HFFc6 (cell line): ENCODE results near the gene MYADML2. TPM values are rescaled to one million over a fixed set of nuclear protein-coding genes. Genes with fewer than 3 reads are reported as not detected.

Experiments
- DNase-seq: peaks from one replicate; pipeline ENCODE4 v3.0.0-alpha.2; 2018
- H3K27ac Mint-ChIP-seq: 2 replicates; pipeline ENCODE4 v1.8.0; 2020; ENCODE audit warnings: mild to moderate bottlenecking, mixed read lengths
- H3K27me3 Mint-ChIP-seq: 2 replicates; pipeline ENCODE4 v1.8.0; 2021; ENCODE audit warnings: mild to moderate bottlenecking, moderate library complexity, mixed read lengths; ENCODE audit not compliant: insufficient read depth
- H3K36me3 Mint-ChIP-seq: 2 replicates; pipeline ENCODE4 v1.8.0; 2021; ENCODE audit warnings: low read depth, mixed read lengths
- H3K4me1 Mint-ChIP-seq: 2 replicates; pipeline ENCODE4 v1.8.0; 2020; ENCODE audit warnings: low read depth, mixed read lengths
- H3K4me3 Mint-ChIP-seq: 2 replicates; pipeline ENCODE4 v1.8.0; 2020; ENCODE audit warnings: mild to moderate bottlenecking, moderate library complexity, mixed read lengths
- H3K9me3 Mint-ChIP-seq: 2 replicates; pipeline ENCODE4 v1.8.0; 2020; ENCODE audit warnings: mild to moderate bottlenecking, mixed read lengths
- total RNA-seq, 6 experiments: library from RNA; stranded (reverse); fragmentation: NEBNext Ultra II Directional; extraction: Animal tissue kit (Norgen Biotek cat#: 25700); gene quantifications; 2 replicates in 1 of 6; 3 replicates in 5 of 6; pipeline ENCODE4 v1.2.3, GENCODE V29; 2021
- TF ChIP-seq, protein P1 (sequence below): fragments of 200-600 bp; sonication (generic); IDR thresholded peaks from 2 replicates; pipeline ENCODE4 v1.5.0; 2021; ENCODE audit warnings: antibody characterized with exemption, mild to moderate bottlenecking

MYADML2 gene
- total RNA-seq, 6 experiments from 2014 or later, result not detected

DNA sequence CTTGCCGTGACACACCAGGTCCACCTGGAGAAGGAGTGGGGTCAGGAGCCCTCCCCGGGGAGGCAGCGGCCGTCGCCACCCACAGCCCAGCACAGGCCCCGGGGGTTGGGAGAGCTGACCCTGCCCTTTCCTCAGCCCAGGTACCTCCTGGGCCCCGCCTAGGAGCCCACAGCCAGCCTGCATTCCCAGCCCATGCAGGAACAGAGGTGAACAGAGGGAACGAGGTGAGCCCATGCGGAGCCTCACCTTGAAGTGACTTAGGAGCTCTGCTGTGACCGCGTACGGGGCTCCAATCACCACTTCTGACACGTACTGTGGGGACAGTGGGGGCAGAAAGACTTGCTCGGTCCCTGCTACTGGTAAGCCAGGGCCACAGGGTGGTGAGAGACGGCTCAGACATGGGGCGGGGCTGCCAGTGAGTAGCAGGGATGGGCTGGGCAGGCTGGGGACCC lies 41.6 kb downstream of the MYADML2 start:
- H3K4me1 Mint-ChIP-seq, result no peaks in the 10 kb centered on the region
- H3K27me3 Mint-ChIP-seq, result peaks cover 4% of the 10 kb centered on the region
- no peak overlapping the region for H3K4me3 Mint-ChIP-seq
- peaks cover 7% of the 10 kb centered on the region for H3K36me3 Mint-ChIP-seq
- TF ChIP-seq, protein P1, sequence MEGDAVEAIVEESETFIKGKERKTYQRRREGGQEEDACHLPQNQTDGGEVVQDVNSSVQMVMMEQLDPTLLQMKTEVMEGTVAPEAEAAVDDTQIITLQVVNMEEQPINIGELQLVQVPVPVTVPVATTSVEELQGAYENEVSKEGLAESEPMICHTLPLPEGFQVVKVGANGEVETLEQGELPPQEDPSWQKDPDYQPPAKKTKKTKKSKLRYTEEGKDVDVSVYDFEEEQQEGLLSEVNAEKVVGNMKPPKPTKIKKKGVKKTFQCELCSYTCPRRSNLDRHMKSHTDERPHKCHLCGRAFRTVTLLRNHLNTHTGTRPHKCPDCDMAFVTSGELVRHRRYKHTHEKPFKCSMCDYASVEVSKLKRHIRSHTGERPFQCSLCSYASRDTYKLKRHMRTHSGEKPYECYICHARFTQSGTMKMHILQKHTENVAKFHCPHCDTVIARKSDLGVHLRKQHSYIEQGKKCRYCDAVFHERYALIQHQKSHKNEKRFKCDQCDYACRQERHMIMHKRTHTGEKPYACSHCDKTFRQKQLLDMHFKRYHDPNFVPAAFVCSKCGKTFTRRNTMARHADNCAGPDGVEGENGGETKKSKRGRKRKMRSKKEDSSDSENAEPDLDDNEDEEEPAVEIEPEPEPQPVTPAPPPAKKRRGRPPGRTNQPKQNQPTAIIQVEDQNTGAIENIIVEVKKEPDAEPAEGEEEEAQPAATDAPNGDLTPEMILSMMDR, result no peak
- H3K27ac Mint-ChIP-seq, result no peak overlapping the region
- DNase-seq, result no peak
- H3K9me3 Mint-ChIP-seq, result no peaks in the 10 kb centered on the region

DNA sequence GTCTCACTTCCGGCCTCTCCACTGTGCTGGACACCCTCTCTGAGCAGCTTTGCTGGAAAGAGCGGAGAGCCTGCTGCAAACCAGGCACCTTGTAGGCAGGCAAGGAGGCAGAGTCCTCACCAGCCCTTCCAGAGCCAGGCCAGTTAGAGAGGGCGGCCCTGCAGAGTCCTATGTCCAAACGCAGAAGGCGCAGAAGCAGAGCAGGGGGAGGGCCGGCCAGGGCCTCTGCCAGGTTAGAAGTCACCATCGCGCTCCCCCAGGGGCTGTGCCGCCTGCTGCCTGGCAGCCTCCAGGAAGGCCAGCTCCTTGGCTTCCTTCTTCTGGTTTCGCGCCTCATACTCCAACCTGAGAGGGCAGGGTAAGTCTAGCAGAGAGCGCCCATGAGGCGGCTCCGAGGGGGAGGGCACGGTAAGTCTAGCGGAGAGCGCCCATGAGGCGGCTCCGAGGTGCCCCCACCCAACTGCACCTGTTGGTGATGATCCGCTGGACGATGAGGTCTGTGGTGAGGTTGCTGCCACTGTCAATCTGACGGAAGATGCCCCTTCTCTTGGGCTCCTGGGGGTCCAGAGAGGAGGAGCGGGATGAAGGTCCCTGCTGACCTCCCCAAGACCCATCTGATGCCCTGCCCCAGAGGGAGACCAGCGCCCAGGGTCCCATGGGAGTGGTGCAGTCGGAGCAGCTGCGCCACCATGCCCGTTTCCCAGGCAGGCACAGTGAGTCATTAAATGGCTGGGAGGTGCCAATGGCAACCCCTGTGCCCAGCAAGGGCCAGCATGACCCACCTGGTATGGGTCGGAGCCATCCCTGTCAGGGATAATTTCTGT lies 42.2 kb downstream of the MYADML2 start:
- TF ChIP-seq, protein P1, result no peak
- peaks cover 7% of the 10 kb centered on the region for H3K27me3 Mint-ChIP-seq
- DNase-seq, result no peak
- H3K9me3 Mint-ChIP-seq, result no peaks in the 10 kb centered on the region
- H3K4me3 Mint-ChIP-seq, result no peak overlapping the region
- peaks cover 11% of the 10 kb centered on the region for H3K36me3 Mint-ChIP-seq
- peaks cover 5% of the 10 kb centered on the region; the same call in 1 of the 2 replicates for H3K4me1 Mint-ChIP-seq
- no peak overlapping the region for H3K27ac Mint-ChIP-seq

DNA sequence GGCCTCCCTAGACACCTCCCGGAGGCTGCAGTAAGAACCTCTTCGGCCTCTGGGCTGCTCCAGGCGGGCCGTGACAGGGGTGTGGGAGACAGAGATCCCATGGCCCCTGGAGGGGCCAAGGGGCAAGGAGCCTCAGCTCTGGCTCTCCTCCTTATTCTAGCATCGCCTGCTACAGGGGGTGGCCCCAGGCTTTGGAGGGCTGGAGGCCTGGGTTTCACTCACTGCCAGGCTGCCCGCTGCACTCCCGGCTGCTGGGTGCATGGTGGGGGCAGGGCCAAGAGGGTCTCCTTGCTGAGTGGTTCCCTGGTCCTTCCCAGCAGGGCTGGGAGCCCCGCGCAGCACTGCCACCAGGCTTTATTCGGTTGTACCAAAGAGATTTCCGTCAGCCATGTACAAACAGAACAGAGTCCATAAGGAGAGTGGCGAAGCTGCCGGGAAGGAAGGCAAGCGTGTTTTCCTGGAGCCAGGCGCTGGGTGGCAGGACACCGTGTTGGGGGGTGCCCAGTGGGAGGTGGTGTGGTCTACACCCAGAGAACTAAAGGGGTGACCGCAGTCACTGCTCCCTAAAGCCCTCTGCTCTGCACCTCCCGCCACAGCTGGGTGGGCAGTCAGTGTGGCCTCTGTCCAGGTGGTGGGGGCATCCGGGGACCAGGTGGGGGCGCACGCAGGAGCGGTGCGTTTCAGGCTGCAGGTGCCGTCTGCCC lies 43.0 kb downstream of the MYADML2 start:
- Mint-ChIP-seq H3K4me1 (peaks cover 10% of the 10 kb centered on the region), H3K4me3 (no peak overlapping the region), H3K27me3 (peaks cover 7% of the 10 kb centered on the region), H3K9me3 (no peaks in the 10 kb centered on the region), H3K36me3 (peaks cover 11% of the 10 kb centered on the region), H3K27ac (no peak overlapping the region)
- TF ChIP-seq, protein P1, result no peak
- DNase-seq, result no peak

DNA sequence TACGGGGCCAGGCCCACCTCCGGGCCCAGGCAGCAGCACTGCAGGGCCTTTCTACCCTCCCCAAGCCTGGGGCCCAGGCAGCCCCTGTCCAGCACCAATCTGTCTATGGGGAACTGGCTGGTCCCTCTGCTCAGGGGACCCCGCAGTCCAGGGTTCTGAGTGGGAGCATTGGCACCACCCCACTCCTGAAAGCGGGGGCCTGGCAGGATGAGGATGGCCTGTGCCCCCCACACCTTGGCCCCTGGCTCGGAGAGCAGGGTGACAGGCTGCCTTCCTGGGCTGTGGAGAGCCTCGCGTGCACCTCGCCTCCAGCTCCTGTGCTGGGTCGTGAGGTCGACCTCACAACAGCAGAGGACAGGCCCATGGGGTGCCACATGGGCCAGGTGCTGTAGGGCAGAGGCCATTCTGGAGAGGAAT lies 43.6 kb downstream of the MYADML2 start:
- Mint-ChIP-seq H3K27ac (no peak overlapping the region), H3K36me3 (peaks cover 11% of the 10 kb centered on the region), H3K4me3 (no peak overlapping the region), H3K9me3 (no peaks in the 10 kb centered on the region), H3K4me1 (peaks cover 16% of the 10 kb centered on the region), H3K27me3 (peaks cover 7% of the 10 kb centered on the region)
- DNase-seq, result no peak
- TF ChIP-seq, protein P1, result no peak

DNA sequence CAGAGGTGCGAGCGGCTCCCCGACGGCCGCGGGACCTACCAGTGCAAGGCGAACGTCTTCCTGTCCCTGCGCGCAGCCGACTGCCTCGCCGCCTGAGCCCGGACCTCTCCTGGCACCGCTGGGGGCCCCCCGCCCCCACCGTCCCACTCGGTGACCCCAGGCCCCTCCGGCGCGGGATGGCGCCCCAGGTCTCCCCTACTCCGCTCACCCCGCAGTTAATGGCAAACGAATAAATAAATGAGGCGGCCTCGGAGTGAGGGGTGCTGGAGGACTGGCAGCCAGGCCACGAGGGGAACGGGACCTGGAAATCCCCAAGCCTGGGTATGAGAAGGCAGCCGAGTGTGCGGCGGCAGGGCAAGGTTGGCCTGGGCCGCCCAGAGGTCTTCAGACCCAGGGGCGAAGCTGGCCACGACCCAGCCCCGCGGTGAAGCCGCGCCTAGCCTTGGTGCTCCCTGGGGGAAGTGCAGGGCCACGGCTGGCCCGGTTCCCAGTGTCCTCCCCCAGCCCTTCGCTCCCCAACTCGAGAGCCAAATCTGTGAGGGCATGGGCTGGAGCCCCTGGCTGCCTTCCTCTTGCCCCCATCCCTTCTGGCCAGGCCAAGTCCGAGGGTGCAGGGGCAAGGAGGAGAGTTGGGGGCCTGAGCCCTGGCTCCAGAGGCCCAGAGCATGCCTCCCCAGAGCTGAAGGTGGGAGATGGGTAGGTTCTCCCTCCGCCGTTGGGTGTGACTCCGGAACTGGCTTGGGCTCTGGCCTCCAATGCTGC lies 44.2 kb downstream of the MYADML2 start:
- Mint-ChIP-seq H3K9me3 (no peaks in the 10 kb centered on the region), H3K27ac (no peak overlapping the region), H3K36me3 (peaks cover 16% of the 10 kb centered on the region), H3K4me1 (peaks cover 22% of the 10 kb centered on the region), H3K27me3 (peaks cover 7% of the 10 kb centered on the region), H3K4me3 (no peak overlapping the region)
- TF ChIP-seq, protein P1, result no peak
- DNase-seq, result no peak
